K562 (cell line): ENCODE measurements around the gene FAM53B. TPM values are rescaled to one million over a fixed set of nuclear protein-coding genes. Genes with fewer than 3 reads are reported as not detected.

Source experiments
- ATAC-seq: fragments of 200-7000 bp; cut with Tn5 transposase; 3 replicates; pipeline ENCODE4 v1.9.1; 2020; ENCODE audit warnings: moderate library complexity
- BruUV-seq: library from RNA; stranded (reverse); fragments of 400-500 nt; replicated peaks from 2 replicates; lab custom pipeline; 2021; lab: Mats Ljungman, UMichigan
- CTCF ChIA-PET: fragments of 300-600 bp; formaldehyde crosslinking; extraction: SDS; loops from one replicate; lab custom pipeline; 2021; ENCODE audit warnings: low intra/inter-chr PET ratio; lab: Yijun Ruan, JAX
- POLR2A ChIA-PET: fragments of 300-600, 350-650 bp; sonication (Branson Sonifier 250); formaldehyde crosslinking; extraction: SDS; loops from one replicate; lab custom pipeline; 2021; ENCODE audit warnings: antibody characterized with exemption, inconsistent platforms; lab: Yijun Ruan, JAX
- DNase-seq, 4 experiments: peaks; one replicate each; pipeline versions ENCODE4 v3.0.0 to v3.0.0-alpha.2; 2011 to 2018; ENCODE audit warnings: low spot score in 3 of 4, mixed read lengths in 3 of 4; ENCODE audit errors: extremely low read depth in 1 of 4
- FAIRE-seq: peaks from 2 replicates; lab custom pipeline; 2011; peaks lifted over from hg19 to GRCh38; lab: Jason Lieb, UNC
- H2AFZ ChIP-seq: 2 replicates; pipeline ENCODE4 v1.6.0; 2011; ENCODE audit warnings: low read depth, low read length, control low read depth, inconsistent platforms
- H3K27ac ChIP-seq: fragments of 200-600 bp; 3 replicates; pipeline ENCODE4 v1.8.0; 2011; ENCODE audit warnings: low read depth, mild to moderate bottlenecking, control low read depth, inconsistent platforms, low read length, moderate library complexity, mixed read lengths; ENCODE audit errors: extremely low read depth
- H3K27me3 ChIP-seq, 2 experiments: fragments of 300-600 bp in 1 of 2; 2 replicates in 1 of 2; 3 replicates in 1 of 2; pipeline versions ENCODE4 v1.6.0 to v1.8.0; 2011; ENCODE audit warnings: inconsistent platforms in 2 of 2, low read length in 2 of 2, mild to moderate bottlenecking in 1 of 2, mixed read lengths in 1 of 2, moderate library complexity in 1 of 2; ENCODE audit not compliant: control insufficient read depth in 2 of 2, insufficient read depth in 2 of 2
- H3K36me3 ChIP-seq: fragments of 300-600 bp; 3 replicates; pipeline ENCODE4 v1.8.0; 2011; ENCODE audit warnings: mild to moderate bottlenecking, low read length, inconsistent platforms; ENCODE audit not compliant: control insufficient read depth, insufficient read depth
- H3K4me1 ChIP-seq, 2 experiments: fragments of 200-600 bp in 1 of 2; replicated peaks in 1 of 2; 2 replicates in 1 of 2; 3 replicates in 1 of 2; pipeline versions ENCODE4 v1.5.1 to v1.8.0; 2011; ENCODE audit warnings: inconsistent platforms in 2 of 2, low read length in 2 of 2, mild to moderate bottlenecking in 1 of 2, mixed read lengths in 1 of 2, moderate library complexity in 1 of 2; ENCODE audit not compliant: control insufficient read depth in 2 of 2, insufficient read depth in 2 of 2
- H3K4me2 ChIP-seq: 2 replicates; pipeline ENCODE4 v1.6.1; 2011; ENCODE audit warnings: low read length, control low read depth, inconsistent platforms, mixed read lengths; ENCODE audit not compliant: insufficient read depth
- H3K4me3 ChIP-seq: fragments of 200-600 bp; sonication (generic), shearing (Covaris generic); 2 replicates; pipeline ENCODE4 v1.5.1; 2016; ENCODE audit warnings: control low read depth, inconsistent platforms
- H3K79me2 ChIP-seq: fragments of 200-600 bp; 3 replicates; pipeline ENCODE4 v1.8.0; 2011; ENCODE audit warnings: low read length, inconsistent platforms; ENCODE audit not compliant: control insufficient read depth, insufficient read depth
- H3K9ac ChIP-seq, 2 experiments: 2 replicates each; pipeline versions ENCODE4 v1.6.0 to v1.6.1; 2011; ENCODE audit warnings: low read depth in 2 of 2, low read length in 2 of 2, control low read depth in 1 of 2, inconsistent platforms in 1 of 2, mild to moderate bottlenecking in 1 of 2, mixed read lengths in 1 of 2; ENCODE audit not compliant: insufficient read depth in 1 of 2
- H3K9me1 ChIP-seq: one replicate; pipeline ENCODE4 v1.6.0; 2011; ENCODE audit warnings: inconsistent platforms, mild to moderate bottlenecking, low read length, moderate library complexity; ENCODE audit not compliant: control insufficient read depth, insufficient read depth
- H3K9me3 ChIP-seq: replicated peaks from 2 replicates; pipeline ENCODE4 v1.5.1; 2011; ENCODE audit warnings: low read depth, low read length, inconsistent platforms; ENCODE audit not compliant: control insufficient read depth, insufficient read depth
- H4K20me1 ChIP-seq: replicated peaks from 2 replicates; pipeline ENCODE4 v1.6.1; 2011; ENCODE audit warnings: low read length, inconsistent platforms, mixed read lengths; ENCODE audit not compliant: control insufficient read depth, insufficient read depth
- BCOR ChIP-seq: fragments of 450-650 bp; IDR thresholded peaks from 2 replicates; pipeline ENCODE4 v1.6.1; 2016
- CEBPB ChIP-seq: fragments of 450-650 bp; IDR thresholded peaks from 2 replicates; pipeline ENCODE4 v1.6.1; 2016; ENCODE audit warnings: missing genetic modification characterization, missing compliant biosample characterization
- FOXO4 ChIP-seq: fragments of 450-650 bp; formaldehyde crosslinking; IDR thresholded peaks from 2 replicates; pipeline ENCODE4 v1.4.0; 2020; ENCODE audit warnings: mild to moderate bottlenecking, moderate library complexity
- GATAD2B ChIP-seq: fragments of 450-650 bp; IDR thresholded peaks from 2 replicates; pipeline ENCODE4 v1.6.1; 2017; ENCODE audit warnings: mild to moderate bottlenecking, borderline replicate concordance
- SIN3A ChIP-seq, 2 experiments: fragments of 150-350 bp in 1 of 2; IDR thresholded peaks; 2 replicates each; pipeline ENCODE4 v1.6.1; 2011 to 2016; ENCODE audit warnings: borderline replicate concordance in 2 of 2, low read depth in 2 of 2, low read length in 2 of 2, mild to moderate bottlenecking in 2 of 2, moderate library complexity in 2 of 2; ENCODE audit not compliant: control insufficient read depth in 1 of 2
- ZEB2 ChIP-seq: fragments of 450-650 bp; IDR thresholded peaks from 2 replicates; pipeline ENCODE4 v1.6.1; 2016
- ZNF778 ChIP-seq: fragments of 450-650 bp; formaldehyde crosslinking; IDR thresholded peaks from 2 replicates; pipeline ENCODE4 v1.4.0; 2020; ENCODE audit warnings: mild to moderate bottlenecking, moderate library complexity
- WGBS: fragments of 100-300 bp; shearing (Covaris generic); methylation state at CpG from one replicate; pipeline ENCODE4 v1.1.6; 2016; ENCODE audit warnings: low coverage, mixed read lengths; ENCODE audit not compliant: insufficient coverage; ENCODE audit errors: missing lambda C conversion rate; 5-methylcytosine and 5-hydroxymethylcytosine counted together
- in situ Hi-C: fragments of 300-500 bp; cut with MboI; formaldehyde crosslinking; loops from 4 replicates; pipeline ENCODE4 v1.15.0; 2018; ENCODE audit warnings: inconsistent platforms, mixed read lengths
- intact Hi-C: fragments of 100-400 bp; cut with micrococcal nuclease; formaldehyde crosslinking; loops from 2 replicates; pipeline ENCODE4 v1.14.2; 2022
- polyA plus RNA-seq, 8 experiments: library from polyadenylated mRNA; depleted of rRNA in 4 of 8; stranded (reverse) in 5 of 8; unstranded in 3 of 8; fragments of >200 nt; fragmentation: Nextera tagmentation in 2 of 8; fragmentation: Illumina TruSeq in 1 of 8; extraction: Ambion mirVana in 2 of 8; extraction: Trizol in 1 of 8; gene quantifications; 2 replicates each; pipeline versions ENCODE4 v1.2.1 to v1.2.3, GENCODE V29; 2011 to 2014; ENCODE audit warnings: inconsistent platforms in 1 of 8, missing spikeins in 1 of 8
- total RNA-seq, 7 experiments: library from RNA; depleted of rRNA in 6 of 7; stranded (reverse); fragments of >200 nt in 6 of 7; fragmentation: Illumina TruSeq in 2 of 7; extraction: Trizol in 2 of 7; gene quantifications; 2 replicates each; pipeline versions ENCODE4 v1.2.1 to v1.2.3, GENCODE V29; 2011 to 2021; ENCODE audit warnings: low replicate concordance in 1 of 7

FAM53B gene
- total and polyA plus RNA-seq, 9 of the 15 experiments (the other 6 are each of a cell fraction or from before 2014, with no cell fraction given): 0.03 to 16.5 (median 5.0) TPM

DNA sequence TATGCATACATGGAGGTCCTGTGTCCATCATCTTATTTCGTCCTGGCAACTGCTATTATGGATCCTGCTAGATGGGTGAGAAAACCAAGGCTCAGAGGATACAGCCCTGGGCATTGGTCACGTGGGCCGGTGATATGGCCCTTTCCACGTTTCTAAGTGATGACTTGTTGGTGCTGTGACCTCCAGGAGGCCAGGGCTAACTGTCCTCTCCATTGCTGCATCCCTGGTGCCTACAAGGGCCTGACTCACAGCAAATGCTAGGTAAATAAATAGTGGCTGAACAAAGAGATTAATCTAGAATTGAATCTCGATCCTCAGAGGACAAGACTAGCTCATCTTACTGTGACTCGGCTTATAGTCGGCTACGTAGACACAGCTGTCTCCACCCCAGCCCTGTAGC lies 78.6 kb downstream of the FAM53B start:
- WGBS: 77% methylated on average over 7 of the region's 8 CpGs
- Histone ChIP-seq H3K36me3 (peaks cover 13% of the 10 kb centered on the region; the same call in 1 of the 3 replicates), H3K4me3 (no peak overlapping the region), H3K79me2 (peaks cover 3% of the 10 kb centered on the region; the same call in 2 of the 3 replicates), H3K27ac (no peak overlapping the region; the same call in 2 of the 3 replicates), H4K20me1 (0 out of 2 replicates have a peak, but pooled peaks cover 4% of the 10 kb centered on the region), H3K4me2 (no peak overlapping the region), H3K27me3 (no peaks in the 10 kb centered on the region), H3K9me3 (no peaks in the 10 kb centered on the region), H3K4me1 (peaks cover 11 to 38% of the 10 kb centered on the region in 2 experiments), H3K9ac (no peak overlapping the region; a peak in 1 of 4 replicates), H3K9me1 (no peaks in the 10 kb centered on the region), H2AFZ (no peak overlapping the region)
- ATAC-seq (no peak), FAIRE-seq (no peak), DNase-seq (no peak)
- in situ Hi-C loops (no loop called here), intact Hi-C loops (no loop called here)
- TF ChIP-seq ZEB2: no peak
- TF ChIP-seq FOXO4: no peak
- TF ChIP-seq SIN3A (IDR thresholded peaks at IDR 0.05; ENCODE audit: borderline replicate concordance in 2 of 2, control insufficient read depth in 1 of 2, low read depth in 2 of 2, low read length in 2 of 2): no peak
- no peak for TF ChIP-seq BCOR
- no peak for TF ChIP-seq ZNF778 (CRISPR knock-in tag)
- no peak for TF ChIP-seq GATAD2B
- TF ChIP-seq CEBPB (tag): no peak
- ChIA-PET POLR2A (interaction anchor here (0.8 kb wide), 1 partner anchor 60 kb away, joined by 3 read pairs; no protein-coding TSS in a partner anchor), CTCF (no interaction called here)
- BruUV-seq: no TSS peak
